HG03045 (cell line): ENCODE measurements around the gene TAOK3.
"Not testable (repeated sequence)": the region's sequence is repeated elsewhere in the genome, so short reads cannot be mapped to it uniquely, and the experiment has no call there.

Experiments
- ATAC-seq: cut with Tn5 transposase; IDR thresholded peaks from one replicate; pipeline ENCODE4 v1.9.1; 2021; ENCODE audit warnings: mild to moderate bottlenecking, moderate library complexity; ENCODE audit not compliant: unreplicated experiment

TAOK3 gene

GRCh38 chr12:118344829-118345228, 27.9 kb downstream of the TAOK3 start:
- no peak for ATAC-seq

- ATAC-seq, result no peak
Observed at GRCh38 chr12:118342090-118342489, 30.6 kb downstream of the TAOK3 start.

DNA sequence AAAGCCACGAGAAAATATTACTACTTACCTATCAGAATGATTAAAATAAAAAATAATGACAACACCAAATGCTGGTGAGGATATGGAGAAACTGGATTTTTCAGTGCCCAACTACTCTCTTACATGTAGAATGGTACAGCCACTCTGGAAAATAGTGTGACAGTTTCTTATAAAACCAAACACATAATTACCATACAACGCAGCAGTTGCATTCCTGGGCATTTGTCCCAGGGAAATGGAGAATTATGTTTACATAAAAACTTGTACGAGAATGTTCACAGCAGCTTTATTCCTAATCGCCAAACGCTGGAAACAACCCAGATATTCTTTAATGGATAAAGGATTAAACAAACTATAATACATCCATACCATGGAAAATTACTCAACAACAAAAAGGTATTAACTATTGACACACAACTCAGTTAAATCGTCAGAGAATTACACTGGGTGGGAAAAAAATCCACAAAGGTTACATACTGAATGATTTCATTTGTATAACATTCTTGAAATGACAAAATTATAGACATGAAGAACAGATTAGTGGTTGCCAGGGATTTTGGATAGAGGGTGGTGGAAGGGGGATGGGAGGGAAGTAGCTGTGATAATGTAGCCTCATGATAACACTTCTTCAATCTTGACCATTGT, 35.4 kb downstream of the TAOK3 start:
- no peak for ATAC-seq

DNA sequence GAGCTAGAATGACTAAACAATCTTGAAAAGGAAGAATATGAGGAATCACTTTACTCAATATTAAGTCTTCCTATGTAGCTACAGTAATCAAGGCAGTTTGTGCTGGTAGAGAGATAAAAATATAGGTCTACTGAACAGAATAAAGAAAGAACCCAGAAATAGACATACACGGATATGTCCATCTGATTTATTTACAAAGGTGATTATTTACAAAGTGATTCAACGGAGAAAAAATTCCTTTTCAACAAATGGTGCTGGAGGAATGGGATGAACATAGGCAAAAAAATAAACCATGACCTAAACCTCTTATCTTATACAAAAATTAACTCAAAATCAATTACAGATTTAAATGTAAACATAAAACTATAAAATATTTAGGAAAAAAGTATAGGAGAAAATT, 36.6 kb downstream of the TAOK3 start:
- no peak for ATAC-seq

DNA sequence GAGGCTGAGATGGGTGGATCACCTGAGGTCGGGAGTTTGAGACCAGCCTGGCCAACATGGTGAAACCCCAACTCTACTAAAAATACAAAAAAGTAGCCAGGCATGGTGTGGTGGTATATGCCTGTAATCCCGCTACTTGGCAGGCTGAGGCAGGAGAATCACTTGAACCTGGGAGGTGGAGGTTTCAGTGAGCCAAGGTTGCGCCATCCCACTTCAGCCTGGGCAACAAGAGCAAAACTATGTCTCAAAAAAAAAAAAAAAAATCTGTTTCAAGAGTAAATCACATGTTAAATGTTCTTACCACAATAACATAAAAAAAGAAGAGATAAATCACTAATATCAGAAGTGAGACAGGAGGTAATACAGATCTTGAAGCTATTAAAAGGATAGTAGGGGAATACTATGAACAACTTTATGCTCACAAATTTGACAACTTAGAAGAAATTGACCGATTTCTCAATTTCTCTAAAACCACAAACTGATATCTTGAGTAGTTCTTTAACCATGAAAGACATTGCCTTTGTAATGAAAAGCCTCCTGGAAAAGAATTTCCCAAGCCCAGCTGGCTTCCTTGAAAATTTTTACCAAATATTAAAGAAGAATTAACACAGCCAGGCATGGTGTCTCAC, 37.7 kb downstream of the TAOK3 start:
- ATAC-seq, result no peak

GRCh38 chr12:118334241-118334640, 38.5 kb downstream of the TAOK3 start:
- no peak for ATAC-seq

DNA sequence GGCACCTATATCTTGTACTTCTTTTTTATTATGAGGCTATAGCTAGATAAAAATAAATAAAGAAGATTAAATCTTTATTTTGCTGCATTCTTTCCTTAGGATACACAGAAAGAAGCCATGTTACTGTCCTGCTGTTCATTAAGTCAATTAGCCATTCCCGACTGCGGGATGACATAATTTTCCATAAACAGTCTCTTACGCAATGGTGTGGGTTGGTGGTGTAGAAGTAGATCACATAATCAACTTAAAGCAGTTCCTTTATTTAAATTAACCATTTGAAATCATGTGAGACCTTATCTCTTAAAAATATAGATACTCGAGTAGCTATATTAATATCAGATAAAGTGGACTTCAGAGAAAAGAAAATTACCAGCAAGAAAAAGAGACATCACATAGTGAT, 40.2 kb downstream of the TAOK3 start:
- ATAC-seq, result no peak

DNA sequence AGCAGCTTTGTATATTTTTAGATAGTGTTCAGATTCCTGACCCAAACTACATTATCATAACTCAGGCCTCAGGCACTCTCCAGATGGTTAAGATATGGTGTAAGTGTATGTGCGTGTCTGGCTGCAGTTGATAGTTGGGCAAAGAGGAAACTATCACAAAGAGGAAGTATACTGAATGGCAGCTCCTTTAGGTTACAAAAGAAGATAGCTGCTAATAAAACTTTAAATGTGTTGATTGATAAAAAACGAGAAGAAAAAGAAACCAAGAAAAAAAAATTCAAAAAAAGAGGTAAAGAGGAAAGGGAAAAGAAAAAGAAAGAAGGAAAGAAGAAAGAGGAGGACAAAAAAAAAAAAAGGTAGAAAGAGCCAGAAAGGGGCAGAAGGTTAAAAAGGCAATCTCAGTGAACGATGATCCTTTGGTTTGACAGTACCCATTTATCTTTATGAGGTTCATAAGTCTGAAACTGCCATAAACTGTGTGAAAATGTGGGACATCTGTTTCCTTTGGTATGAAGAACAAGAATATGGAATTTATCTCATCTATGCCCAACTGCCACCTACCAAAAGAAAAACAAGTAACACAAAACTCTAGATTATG, 42.2 kb downstream of the TAOK3 start:
- ATAC-seq, result peak; percentile 67

DNA sequence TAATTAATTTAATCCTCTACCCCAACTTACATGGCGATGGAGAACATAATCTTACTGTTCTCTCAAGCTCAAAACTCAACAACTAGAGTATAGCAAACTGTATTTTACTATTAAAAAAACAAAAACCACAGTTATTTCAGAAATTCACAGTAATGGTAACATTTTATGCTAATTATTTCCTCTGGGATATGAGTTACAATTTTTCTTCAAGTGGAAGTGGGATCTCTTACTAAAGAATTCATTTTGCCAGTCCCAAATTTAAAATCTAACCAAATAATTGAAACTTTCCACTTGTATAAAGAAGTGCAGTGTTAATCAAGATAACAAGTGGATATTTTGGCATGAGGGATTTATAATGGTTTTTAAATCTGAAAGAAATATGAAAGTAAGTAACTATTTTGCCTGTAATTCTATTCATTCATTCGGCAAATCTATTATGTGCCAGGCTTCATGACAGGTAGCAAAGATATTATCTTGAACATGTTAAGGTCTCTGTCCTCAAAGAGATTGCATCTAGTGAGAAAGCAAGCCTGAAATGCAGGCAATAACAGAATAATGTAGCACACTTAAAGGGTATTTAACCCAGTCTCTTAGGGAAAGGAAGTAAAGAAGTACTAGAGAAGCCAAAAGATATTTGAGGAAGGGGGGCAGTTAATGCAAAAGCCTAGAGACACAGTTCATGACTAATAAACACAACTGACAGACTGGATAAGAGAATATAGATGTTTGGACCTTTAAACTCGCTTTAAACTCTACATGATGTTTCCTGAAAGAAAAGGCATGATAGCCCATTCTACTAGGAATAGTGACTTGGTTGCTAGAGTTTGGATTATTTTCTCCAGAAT, 44.0 kb downstream of the TAOK3 start:
- ATAC-seq, result no peak

GRCh38 chr12:118327391-118327790, 45.3 kb downstream of the TAOK3 start:
- ATAC-seq, result no peak

DNA sequence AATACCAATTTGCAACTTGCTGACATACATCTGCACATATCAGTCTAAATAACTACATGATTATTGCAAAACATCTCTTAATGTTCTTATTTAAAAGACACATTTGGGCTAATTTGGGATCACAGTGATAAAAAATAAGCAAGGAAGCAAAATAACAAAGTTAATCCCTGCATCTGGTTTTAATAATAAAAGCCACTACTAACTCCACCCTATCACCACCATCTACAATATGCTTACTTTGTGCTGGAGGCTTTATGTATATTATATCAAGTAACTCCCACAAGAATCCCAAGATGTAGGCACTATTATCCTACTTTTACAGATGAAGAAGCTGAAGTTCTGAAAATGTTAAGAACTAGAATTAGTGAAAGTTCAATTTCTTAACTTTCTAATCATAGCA, 45.7 kb downstream of the TAOK3 start:
- ATAC-seq, result no peak

- no peak for ATAC-seq
Observed at GRCh38 chr12:118325081-118325480, 47.6 kb downstream of the TAOK3 start.

DNA sequence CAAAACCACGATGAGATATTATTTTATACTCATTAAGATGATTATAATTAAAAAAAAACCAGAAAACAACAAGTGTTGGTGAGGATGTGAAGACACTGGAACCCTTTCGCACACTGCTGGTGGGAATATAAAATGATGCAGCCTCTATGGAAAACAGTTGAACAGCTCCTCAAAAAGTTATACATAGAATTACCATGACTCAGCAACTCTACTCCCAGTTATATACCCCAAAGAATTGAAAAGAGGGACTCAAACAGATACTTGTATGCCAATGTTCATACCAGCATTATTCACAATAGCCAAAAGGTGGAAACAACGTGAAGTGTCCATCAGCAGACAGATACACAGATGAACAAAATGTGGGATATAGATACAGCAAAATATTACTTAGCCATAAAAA, 53.1 kb downstream of the TAOK3 start:
- ATAC-seq, result no peak

DNA sequence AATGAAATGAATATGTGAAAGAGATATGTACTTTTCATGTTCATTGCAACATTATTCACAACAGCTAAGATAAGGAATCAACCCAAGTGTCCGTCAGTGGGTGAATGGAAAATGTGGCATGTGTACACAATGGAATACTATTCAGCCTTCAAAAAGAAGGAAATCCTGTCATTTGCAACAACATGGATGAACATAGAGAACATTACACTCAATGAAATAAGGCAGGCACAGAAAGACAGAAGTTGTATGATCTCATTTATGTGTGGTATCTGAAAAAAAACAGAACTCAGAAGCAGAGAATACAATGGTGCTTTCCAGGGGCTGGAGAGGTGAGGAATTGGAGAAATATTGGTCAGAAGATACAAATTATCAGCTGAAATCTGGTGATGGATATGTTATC, 54.0 kb downstream of the TAOK3 start:
- ATAC-seq, result no peak

GRCh38 chr12:118317729-118318128, 55.0 kb downstream of the TAOK3 start:
- ATAC-seq, result no peak

DNA sequence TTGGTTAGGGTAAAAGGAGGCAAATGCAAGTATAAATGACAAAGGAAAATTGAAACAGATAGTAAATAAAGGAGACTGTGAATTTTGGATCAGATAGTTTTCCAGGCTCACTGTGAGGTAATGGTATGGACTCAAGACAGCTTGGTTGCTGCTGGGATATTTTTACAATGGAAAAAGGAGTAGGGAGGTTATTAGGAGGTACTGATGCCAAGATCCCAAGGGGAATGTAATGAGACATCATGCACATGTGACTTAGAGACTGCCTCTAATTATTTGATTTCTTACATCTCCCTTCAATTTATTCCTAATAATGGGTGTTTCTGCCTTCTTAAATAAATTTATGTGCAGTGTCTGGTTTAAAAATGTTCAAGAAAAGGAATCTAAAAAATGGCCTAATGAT, 56.9 kb downstream of the TAOK3 start:
- no peak for ATAC-seq

GRCh38 chr12:118312578-118312977, 60.1 kb downstream of the TAOK3 start:
- ATAC-seq, result peak; percentile 51

DNA sequence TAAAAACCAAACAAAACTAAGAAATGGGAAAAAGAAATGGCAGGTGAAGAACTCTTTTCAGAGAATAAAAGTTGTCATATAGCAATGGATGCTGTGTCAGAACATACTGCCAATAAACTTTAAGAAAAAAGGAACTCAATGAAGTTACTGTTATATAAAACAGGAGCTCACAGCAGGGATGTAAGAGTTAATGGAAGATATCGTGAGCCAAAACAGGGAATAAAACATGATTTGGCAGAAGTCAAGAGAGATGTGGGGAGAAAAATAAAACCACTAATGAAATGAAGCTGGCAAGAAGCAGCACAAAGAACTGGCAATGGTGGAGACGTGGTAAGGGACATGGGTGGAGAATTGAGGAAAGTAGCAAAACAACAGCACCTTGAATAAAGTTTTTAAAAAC, 61.0 kb downstream of the TAOK3 start:
- ATAC-seq, result no peak

GRCh38 chr12:118310320-118310719, 62.4 kb downstream of the TAOK3 start:
- no peak for ATAC-seq

- ATAC-seq, result not testable (repeated sequence)
Observed at GRCh38 chr12:118308006-118308405, 64.7 kb downstream of the TAOK3 start.

DNA sequence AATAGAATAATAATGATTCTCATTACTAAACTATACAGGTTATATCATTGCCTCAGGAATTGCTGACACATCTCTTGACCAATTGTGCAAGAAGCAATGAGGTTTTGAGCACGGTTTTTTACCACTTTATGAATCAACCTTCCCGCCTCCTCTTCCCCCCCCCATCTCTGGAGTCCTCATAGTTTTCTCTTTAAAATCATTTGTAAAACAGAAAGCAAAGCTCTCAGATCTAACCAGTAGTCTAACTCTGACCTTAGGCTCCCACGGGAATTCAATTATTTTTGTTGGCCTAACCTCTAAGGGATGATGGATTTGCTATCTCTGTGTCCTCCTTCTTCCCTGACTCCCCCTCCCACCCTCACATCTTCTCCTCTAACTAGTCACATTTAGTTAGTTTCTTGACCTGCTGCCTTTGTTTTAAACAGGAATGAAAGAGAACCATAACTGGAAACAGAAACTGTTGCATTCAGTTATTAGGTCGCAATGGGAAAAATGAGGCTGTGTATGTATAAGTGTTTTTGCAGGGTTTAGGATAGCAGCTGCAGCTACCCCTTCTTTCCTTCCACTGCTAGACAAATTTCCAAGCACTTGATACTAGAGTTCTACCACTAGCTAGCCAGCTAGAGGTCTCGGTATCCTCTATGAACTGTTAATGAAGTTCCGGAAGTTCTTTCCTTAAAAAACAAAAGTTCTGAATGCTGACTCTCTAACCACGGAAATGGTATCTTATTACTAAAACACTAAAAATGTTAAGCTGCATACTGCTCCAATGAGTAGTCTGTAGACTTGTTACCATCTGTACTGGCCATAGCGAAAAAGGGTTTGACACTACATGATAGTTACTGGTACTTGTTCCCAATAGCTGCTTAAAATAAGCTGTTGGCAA, 65.4 kb downstream of the TAOK3 start:
- no peak for ATAC-seq
